Activated CD8-positive, alpha-beta memory T cell treated with anti-CD3 and anti-CD28 coated beads for 4 hours (primary cell): Measurements from ENCODE around the gene GPR158.
"Not testable (repeated sequence)": the region's sequence is repeated elsewhere in the genome, so short reads cannot be mapped to it uniquely, and the experiment has no call there.

Experiments
- DNase-seq, 2 donors: peaks; one replicate each; pipeline ENCODE4 v3.0.0-alpha.2; 2020; ENCODE audit warnings: low read depth in 2 of 2

The GPR158 gene

DNA sequence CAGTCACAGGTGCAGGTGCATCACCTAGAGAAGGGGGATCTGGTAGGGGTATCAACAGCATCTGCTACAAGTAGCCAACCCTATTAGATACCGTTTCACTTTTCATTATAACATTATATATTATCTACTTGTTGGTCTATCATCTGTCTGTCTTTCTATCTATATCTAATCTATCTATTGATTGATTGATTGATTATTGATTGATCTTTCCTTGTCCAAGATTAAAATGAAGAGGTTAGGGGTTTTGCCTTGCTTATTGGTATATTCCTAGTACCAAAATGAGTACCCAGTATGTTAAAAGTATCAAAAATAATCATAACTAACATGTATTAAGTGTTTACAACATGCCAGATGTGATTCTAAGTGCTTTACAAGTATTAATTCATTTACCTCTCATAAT, 121.5 kb downstream of the GPR158 start:
- no peak for DNase-seq

DNA sequence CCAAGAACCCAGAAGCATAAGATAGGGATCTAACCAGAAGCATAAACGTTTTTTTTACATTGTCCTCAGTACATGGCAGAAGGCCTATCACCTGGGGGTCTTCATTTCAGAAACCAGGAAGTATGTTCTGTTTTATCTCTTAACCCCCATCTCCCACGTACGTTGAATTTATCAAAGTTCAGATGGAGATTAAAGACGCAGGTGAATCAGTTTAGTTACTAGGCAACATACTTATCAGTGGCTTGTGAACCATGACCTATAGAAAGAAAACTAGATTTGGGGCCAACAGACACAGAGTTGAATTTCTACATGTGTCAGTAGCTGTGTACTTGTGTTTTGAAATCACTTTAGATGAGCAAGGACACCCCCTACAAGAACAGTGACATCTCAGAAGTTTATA, 122.7 kb downstream of the GPR158 start:
- no peak for DNase-seq

DNA sequence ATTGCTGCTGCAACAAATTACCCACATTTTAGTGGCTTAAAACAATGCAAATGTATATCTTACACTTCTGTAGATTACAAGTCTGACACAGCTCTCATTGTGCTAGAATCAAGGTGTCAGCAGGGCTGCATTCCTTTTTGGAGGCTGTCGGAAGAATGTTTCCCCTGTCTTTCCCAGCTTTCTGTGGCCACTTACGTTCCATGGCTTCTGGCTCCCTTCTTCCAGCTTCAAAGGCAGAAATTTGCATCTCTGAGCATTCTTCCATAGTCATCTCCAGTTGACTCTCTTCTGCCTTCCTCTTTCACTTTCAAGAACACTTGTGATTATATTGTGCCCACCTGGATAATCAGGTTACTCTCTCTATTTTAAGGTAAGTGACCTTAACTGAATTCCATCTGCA, 125.3 kb downstream of the GPR158 start:
- DNase-seq, result no peak

DNA sequence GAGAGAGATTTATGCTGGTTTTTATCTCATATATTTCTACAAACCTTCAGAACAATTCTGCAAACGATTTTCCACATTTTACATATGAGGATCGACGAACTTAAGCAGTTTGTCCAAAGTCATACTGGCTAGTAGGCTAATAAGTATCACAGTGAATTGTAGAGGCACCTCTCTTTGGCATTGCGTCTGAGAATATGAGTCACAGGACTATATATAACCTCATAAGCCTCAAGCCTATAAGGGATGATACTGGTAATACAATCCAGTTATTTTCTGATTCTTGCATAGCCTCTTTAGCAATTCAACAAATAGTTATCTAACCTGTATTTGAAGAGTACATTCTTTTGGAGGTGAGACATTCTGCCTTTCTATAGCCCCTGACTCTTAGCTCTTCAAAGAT, 129.8 kb downstream of the GPR158 start:
- DNase-seq, result no peak

DNA sequence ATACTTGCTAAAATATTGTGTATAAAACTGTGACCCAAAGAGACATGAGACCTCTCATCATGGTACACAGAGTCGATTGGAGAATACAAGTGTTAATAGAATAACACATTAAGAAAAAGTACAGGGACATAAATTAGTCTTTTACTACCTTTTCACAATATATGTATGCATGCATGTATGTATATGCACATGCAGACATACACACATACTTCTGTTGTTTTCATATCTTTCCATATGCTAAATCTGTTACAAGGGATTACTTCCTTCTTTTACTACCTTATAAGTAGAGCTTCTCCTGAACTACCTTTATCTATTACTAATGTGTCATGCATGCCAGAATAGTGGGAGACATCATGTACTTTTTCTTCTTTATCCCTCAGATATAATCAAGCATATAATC, 131.6 kb downstream of the GPR158 start:
- no peak for DNase-seq

DNA sequence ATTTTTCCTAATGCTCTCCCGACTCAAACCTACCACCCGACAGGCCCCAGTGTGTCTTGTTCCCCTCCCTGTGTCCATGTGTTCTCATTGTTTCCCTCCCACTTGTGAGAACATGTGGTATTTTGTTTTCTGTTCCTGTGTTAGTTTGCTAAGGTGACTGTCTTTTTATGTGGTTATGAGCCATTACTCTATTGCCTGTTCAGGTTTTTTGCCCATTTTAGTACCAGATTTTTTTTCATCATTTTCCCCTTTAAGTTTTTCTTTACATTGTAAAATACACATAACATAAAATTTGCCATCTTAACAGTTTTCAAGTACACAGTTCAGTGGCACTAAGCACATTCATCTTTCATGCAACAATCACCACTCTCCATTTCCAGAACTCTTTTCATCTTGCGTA, 133.5 kb downstream of the GPR158 start:
- no peak for DNase-seq

DNA sequence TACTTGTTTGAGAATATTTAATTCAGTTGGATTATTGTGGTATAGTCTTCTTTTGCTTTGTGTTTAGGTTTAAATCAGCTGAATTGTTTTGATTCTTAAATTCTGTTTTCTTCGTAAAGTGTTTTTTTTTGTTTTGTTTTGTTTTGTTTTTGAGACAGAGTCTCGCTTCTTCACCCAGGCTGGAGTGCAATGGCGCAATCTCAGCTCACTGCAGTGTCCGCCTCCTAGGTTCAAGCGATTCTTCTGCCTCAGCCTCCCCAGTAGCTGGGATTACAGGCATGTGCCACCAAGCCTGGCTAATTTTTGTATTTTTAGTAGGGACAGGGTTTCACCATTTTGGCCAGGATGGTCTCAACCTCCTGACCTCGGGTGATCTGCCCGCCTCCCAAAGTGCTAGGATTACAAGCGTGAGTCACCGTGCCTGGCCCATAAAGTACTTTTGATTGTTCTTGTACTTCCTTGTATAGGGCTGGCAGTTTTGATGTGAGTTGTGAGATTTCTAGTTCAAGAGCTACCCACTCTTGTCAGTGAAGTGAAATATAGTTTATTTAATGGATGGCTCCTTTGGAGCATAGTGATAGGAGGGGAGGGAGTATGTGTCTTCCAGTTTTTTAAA, 142.9 kb downstream of the GPR158 start:
- not testable (repeated sequence) for DNase-seq

DNA sequence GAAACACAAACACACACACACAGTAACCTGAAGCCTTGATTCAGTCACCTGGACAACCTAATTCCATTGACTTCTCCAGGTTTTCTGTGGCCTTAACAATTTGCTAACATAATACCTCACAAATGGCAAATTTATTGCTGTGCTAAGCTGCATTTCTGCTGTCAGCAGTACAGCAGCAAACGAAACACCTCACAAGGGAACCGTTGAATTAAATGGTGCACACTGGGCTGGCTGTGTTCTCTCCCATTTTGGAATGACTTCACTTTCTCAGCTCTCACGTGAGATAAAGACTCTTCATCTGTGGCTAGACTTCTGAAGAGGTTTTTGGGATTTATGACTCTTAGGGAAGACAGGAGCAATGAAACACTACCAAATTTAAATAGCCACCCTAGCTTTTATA, 152.5 kb downstream of the GPR158 start:
- DNase-seq, result no peak

DNA sequence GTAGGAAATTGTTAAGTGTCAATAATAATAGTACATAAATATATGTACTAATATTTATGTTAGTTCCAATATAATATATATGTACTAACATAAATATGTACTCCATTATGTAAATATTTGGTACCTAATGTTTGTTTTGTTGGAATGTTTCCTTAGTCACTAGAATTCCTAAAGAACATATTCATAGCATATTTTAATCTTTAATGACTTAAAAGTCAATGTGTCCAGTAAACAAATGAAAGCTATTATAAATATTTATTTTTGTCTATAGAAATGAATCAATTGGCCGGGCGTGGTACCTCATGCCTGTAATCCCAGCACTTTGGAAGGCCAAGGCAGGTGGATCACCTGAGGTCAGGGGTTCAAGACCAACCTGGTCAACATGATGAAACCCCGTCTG, 153.6 kb downstream of the GPR158 start:
- DNase-seq, result no peak

DNA sequence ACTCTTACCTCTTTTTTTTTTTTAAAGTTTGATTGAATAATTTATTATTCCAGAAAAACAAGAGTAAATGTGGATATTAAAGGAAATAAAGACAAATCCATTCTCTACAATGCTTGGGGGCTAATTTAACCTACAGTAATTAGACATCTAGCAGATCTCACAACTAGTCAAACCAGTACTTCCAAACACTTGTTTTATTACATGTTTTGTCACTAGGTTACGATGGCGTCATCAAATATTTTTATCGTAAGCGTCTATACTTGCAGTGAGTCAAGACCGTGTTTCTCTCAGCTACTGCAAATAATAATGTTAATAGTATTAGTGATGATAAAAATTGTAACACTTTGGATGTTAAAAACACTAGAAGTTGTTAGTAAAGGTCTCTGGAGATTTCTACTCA, 154.8 kb downstream of the GPR158 start:
- DNase-seq, result not testable (repeated sequence)

DNA sequence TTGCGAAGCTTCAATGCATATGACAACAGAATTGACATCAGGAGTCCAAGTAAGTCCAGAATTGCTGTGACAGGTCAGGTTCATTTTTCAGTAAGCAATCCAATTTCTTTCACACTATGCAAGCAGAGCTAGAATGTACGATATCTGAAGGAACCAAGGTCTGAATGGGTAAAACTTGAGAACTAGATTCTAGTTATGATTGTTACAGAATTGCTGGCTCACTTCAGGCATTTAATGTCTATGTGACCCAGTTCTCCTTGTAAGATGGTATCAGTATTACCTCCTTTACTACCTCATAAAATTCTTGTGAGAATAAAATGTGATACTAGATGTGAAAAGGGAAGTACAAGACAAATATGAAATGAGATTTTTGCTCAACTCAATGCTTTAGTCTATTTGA, 159.6 kb downstream of the GPR158 start:
- no peak for DNase-seq

DNA sequence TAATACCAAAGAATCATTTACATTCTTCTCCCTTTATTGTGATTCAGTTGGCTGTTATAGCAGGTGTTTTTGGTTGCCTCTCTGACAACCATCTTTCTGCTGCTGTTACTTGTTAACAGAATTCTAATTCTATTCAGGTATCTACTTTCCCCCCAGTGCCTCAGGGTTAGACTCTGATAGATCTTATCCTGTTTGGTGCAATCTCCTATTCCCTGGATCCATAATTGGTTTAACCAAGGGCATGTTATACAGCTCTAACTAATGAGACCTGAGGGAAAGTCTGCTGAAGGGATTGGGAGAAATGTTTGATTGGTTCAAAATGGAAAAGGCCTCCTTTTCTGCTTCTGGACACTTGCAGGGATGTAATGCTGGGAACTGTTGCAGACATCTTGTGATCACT, 161.5 kb downstream of the GPR158 start:
- DNase-seq, result no peak

DNA sequence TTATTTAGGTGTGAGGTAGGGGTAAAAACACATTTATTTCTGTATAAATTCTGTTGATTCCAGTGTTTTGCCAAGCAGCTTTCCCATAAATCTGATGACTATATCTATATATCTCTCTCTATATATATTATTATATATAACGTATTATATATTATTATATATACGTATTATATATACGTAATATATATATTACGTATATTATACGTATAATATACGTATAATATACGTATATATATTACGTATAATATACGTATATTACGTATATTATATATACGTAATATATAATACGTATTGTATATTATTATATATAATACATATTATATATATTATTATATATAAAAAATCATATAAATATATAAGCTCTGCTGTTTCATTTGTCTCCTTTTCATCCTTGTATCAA, 163.5 kb downstream of the GPR158 start:
- DNase-seq, result no peak

DNA sequence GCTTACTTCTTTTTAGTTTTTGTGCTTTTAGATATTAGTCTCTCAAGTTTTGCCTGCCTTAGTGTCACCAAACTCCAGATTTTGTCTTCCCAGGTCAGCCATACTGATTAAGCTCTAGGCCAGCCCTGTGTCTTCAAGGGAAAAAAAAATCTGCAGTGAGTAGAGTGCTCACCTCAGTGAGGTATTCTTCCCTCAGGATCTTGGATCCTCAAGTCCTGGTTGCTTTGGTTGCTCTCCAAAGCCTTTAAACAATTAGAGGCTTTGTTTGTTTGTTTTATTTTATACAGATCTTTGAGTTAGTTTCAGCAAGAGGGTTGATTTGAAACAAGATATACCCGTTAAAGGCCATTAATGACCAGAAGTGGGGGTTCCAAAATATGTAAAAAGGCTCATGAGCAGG, 165.2 kb downstream of the GPR158 start:
- DNase-seq, result no peak

DNA sequence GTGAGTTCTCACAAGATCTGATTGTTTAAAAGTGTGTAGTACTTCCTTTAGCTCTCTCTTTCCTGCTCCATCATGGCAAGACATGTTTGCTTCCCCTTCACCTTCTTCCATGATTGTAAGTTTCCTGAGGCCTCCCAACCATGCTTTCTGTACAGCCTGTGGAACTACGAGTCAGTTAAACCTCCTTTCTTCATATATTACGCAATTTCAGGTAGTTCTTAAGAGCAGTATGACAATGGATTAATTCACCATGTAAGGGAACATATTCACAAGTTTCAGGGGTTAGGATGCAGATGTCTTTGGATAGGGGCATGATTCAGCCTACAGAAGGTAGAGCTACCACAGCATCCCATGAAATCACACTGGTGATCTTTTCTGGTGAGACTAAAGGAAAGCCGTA, 174.7 kb downstream of the GPR158 start:
- no peak for DNase-seq

DNA sequence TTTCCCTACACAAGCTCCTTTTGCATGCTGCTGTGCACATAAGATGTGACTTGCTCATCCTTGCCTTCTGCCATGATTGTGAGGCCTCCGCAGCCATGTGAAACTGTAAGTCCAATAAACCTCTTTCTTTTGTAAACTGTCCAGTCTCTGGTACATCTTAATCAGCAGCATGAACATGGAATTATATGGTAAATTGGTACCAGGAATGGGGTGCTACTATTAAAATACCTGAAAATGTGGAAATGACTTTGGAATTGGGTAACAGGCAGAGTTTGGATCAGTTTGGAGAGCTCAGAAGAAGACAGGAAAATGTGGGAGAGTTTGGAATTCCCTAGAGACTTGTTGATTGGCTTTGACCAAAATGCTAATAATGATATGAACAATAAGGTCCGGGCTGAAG, 181.8 kb downstream of the GPR158 start:
- no peak for DNase-seq

DNA sequence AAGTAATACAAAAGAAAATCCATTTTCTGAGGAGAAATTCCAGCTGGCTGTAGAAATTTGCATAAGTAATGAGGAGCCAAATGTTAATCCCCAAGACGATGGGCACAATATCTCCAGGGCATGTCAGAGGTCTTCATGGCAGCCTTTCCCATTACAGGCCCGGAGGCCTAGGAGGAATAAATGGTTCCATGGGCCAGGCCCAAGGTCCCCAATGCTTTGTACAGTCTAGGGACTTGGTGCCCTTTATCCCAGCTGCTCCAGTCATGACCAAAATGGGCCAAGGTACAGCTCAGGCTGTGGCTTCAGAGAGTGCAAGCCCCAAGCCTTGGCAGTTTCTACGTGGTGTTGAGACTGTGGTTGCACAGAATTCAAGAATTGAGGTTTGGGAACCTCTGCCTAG, 182.5 kb downstream of the GPR158 start:
- DNase-seq, result no peak

DNA sequence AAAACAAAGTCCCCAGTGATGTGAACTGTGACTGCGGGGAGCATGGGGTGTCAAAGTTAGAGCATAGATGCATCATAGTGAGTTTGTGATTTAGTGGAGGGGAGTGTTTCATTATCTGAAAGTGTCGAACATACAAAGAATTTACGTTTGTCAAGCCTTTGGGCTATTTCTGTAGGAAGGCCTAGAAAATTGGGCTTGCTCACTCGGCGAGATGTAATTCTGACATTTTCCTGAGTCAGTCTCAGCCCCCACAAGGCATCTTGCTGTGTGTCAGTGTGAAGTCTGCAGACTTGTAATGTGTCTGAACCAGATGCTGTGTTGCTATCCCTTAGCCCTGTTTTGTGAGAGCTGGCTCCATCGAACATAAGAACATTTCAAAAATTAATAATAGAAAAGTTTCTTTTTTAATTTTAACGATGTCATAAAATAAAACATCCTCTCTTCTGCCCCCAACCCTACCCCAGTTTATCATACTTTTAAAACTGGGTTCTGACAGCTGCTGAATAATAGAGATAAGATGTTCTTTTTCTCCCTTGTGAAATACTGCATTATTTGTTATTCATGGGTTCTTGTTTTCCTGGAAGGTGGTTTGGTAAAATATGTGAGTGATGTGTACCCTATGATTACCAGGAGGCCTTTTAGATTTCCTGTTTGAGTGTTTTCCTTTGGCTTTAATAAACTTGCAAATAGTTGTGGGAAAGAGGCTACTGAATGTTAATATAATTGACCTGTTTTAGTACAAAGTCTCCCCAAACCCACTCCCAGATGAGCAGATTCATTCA, 207.4 kb downstream of the GPR158 start:
- DNase-seq, result no peak

DNA sequence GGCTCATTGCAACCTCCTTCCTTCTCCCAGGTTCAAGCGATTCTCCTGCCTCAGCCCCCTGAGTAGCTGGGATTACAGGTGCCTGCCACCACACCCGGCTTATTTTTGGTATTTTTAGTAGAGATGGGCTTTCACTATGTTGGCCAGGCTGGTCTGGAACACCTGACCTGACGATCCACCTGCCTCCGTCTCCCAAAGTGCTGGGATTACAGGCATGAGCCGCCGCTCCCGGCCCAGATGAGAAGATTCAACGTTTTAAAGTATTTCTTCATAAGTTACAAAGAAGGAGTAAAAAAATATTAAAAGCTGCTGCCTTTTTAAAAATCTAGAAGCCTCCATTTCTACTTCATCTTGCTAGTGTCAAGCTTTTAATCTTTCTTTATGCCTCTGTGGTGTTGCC, 208.1 kb downstream of the GPR158 start:
- not testable (repeated sequence) for DNase-seq

DNA sequence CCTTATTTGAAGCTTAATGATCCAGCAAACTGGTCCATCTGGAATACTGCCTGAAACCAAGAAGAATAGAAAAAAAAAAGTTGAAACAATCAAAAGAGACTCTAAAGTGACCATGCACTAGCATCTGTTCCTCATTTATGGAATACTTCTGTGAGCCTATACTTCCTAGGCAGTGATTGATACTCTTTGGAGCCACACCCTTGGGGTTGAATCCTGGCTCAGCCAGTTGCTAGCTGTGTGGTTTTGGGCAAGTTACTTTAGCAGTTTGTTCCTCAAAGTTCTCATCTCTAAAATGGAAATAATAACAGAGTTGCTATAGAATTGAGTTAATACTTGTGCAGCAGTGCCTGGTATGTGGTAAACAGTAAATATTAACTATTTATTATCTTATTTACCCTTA, 208.9 kb downstream of the GPR158 start:
- DNase-seq, result no peak

DNA sequence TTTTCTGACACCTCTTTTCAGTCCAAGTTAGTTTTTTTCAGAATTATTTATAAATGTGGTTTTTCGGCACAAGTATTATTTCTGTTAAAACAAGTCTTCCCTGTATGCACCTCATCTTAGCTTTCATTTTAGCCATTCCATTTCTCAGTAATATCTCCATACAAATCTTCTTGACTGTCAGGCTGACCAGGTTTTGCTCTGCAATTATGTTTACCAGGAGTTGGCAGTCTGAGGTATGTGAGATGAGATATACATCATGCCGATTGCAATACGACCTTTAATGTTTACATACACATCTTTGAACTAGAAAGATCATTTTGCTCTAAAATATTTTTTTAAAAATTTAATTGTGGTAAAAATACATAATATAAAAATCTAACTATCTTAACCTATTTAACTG, 209.8 kb downstream of the GPR158 start:
- DNase-seq, result no peak

DNA sequence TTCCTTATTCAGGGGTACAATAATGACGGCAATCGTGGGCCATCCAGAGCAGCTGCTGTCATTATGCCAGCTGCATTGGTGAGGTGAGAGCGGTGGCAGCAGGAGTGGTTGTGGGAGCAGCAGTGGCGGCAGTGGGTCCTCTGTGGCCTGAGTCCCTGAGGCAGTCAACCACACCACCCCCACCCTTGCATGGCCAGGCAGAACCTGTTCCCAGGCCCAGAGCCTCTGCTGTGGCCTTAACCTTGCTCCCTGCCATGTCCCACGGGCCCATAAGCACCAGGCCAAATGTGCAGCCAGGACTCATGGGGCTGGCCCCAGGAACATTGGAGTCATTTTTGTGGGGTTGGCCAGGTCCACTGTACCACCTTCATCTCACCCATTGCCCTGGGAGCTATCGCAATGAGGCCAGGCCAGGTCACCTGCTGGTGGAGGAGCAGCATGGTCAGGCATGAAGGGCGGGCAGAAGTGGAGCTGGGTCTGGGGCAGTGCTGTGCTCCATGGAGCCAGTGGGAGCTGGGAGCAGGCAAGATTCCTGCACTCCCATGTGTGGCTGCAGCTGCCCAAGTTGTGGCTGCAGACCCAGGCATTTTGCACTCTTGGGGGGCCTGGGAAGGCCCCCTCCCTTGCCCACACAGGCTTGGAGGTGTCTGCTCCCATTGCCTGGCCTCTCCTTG, 213.5 kb downstream of the GPR158 start:
- DNase-seq, result no peak

DNA sequence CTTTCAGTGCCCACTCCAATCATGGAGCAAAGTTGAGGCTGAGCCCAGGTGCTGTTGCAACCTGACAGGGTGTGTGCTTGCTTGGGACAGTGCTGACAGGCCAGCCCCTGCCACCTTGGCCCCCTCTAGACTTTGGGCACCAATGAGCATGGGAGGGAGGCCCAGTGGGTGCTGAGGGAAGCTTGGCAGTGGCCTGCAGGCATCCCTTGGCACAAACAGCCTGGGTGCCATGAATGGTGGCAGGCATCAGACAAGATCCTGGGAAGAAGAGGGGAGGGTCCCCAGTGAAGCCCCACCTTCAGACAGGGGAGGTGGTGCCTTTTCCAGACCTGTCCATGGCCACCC, 214.0 kb downstream of the GPR158 start:
- DNase-seq, result no peak
